Left cardiac atrium (tissue), 4 donors: ENCODE data around the gene CAVIN1. TPM values are rescaled to one million over a fixed set of nuclear protein-coding genes. Genes with fewer than 3 reads are reported as not detected.
"Not testable (repeated sequence)": the region's sequence is repeated elsewhere in the genome, so short reads cannot be mapped to it uniquely, and the experiment has no call there.

Experiments
- ATAC-seq, 2 donors: fragments of 200-7000 bp; cut with Tn5 transposase; one replicate each; pipeline ENCODE4 v1.9.1; 2020; ENCODE audit warnings: mild to moderate bottlenecking in 2 of 2, moderate library complexity in 2 of 2
- DNase-seq: peaks from one replicate; pipeline ENCODE4 v3.0.0-alpha.2; 2020
- intact Hi-C, 2 donors: fragments of 100-400 bp; cut with DNase I; formaldehyde crosslinking; loops; one replicate each; pipeline versions ENCODE4 v1.14.1 to v1.15.1; 2022 to 2023
- total RNA-seq, 2 donors: library from RNA; stranded (reverse); fragmentation: NEBNext Ultra II Directional; extraction: Animal tissue kit (Norgen Biotek cat#: 25700); gene quantifications; one replicate each; pipeline ENCODE4 v1.2.1, GENCODE V29; 2021
- donor health status: DM: no; HTN: yes; CAD: no.
- donor health status: DM: no; HTN: yes; CAD: no; lungs with severe emphysema.
- donor health status: DM: yes; HTN: yes; CAD: no.
- donor health status: Dilated cardiomyopathy.

Gene CAVIN1
- total RNA-seq, 2 donors from 2014 or later = 258 to 297 TPM

DNA sequence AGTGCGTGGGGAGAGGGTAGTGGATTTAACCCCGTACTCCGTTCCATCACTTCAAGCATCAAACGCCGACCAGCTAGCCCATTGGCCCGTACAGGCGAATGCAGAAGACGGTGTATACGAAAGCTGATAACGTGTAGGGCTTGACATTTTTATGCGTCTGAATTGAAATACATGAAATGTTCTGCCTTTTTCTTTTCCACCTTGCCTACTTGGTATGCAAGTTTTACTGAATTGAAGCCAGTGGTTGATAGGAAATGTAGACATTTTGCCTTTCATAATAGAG lies 34.0 kb downstream of the CAVIN1 start:
- intact Hi-C loops = loop anchor here in 1 of 2 donors (5.0 kb wide), 1 partner anchor 42 kb away; no protein-coding TSS in a partner anchor
- DNase-seq = no peak
- ATAC-seq = peak in 1 of 2 donors; percentile 57

- intact Hi-C loops = loop anchor here in 1 of 2 donors (5.0 kb wide), 1 partner anchor 41 kb away; no protein-coding TSS in a partner anchor
- DNase-seq (peak; percentile 100), ATAC-seq (peak; percentile 97 to 98)
Measured at GRCh38 chr17:42388381-42389134, 34.5 kb downstream of the CAVIN1 start, which contains the start of gene STAT3. STAT3 (minus strand) TSS chr17:42388442; CDS start chr17:42348516, 39,926 bp downstream.

- DNase-seq (peak; percentile 58), ATAC-seq (peak; percentile 10 to 38)
- intact Hi-C loops = loop anchor here in 1 of 2 donors (5.0 kb wide), 1 partner anchor 41 kb away; no protein-coding TSS in a partner anchor
Measured at GRCh38 chr17:42387661-42388380, 35.2 kb downstream of the CAVIN1 start.

DNA sequence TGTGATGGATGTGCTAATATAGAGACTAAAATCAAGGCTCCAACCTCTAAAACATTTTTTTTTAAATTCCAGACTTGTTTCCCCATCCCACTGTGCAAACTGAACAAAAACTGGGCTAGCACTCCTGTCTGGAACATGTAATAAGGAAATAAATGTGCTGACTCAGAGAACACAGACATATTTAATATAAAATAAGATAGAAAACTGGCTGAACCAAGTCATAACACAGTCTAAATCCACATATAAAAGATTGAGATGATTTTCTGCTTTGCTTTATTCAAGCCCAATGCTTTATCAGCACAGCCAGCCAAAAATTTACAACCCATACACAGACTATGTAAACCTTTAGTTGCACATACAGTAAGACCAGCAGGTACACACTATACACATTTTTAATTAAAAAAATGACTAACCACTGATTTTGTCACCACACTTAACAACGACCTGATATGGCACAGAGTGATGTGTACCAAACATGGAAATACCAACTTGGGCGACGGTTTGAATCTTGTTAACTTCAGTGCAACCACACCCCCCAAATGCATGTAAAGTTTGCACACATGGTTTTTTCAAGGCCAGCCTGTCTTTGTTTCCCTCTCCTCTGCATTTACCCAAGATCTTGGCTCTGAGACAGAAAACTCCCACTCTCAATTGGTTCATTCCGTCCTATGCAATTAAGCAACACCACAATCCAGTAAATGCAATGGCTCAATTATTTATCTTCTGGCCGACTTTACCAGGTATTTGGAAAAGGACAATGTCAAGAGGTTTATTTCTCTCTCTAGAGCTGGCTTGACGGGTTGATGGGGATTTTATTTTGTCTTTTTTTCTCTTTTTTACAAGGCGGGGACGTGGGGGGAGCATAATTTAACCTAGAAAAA lies 36.0 kb downstream of the CAVIN1 start:
- intact Hi-C loops = loop anchor here in 1 of 2 donors (5.0 kb wide), 1 partner anchor 40 kb away; no protein-coding TSS in a partner anchor
- DNase-seq = no peak
- ATAC-seq = no peak

DNA sequence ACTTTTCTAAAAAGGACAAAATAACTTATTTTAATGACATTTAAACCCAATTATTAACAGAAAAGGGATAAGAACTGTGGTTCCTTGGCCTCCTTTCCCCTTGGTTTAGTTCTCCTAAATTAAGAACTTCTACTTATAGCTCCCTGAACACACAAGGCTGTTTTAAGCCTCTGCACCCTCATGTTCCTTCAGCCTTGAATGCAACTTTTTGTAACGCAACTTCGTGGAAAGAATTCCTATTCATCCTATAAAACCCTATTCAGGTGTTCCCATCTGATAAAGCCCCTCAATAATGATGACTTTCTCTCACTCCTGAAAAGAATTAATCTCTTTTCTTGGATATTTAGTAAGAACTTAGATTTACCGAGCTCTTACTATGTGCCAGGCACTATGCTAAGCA lies 41.2 kb downstream of the CAVIN1 start:
- DNase-seq = no peak
- ATAC-seq = no peak
- intact Hi-C loops = no loop called here

DNA sequence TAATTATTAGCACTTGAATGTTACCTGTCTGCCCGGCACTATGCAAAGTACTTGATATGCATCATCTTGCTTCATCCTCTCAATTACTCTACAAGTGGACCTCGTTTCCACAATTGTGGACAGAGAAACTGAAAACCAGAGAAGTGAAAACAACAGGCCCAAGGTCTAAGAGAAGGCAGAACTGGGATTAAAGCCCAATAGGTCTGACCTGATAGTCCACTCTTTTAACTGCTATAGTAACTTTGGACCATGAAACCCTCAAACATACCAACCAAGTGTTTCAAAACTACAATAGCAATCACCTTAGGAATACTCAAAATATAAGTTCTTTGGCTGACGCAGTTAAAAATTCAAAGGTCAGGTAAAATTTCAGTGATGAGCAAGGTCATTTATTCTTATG lies 42.1 kb downstream of the CAVIN1 start:
- ATAC-seq (no peak), DNase-seq (no peak)
- intact Hi-C loops = no loop called here

DNA sequence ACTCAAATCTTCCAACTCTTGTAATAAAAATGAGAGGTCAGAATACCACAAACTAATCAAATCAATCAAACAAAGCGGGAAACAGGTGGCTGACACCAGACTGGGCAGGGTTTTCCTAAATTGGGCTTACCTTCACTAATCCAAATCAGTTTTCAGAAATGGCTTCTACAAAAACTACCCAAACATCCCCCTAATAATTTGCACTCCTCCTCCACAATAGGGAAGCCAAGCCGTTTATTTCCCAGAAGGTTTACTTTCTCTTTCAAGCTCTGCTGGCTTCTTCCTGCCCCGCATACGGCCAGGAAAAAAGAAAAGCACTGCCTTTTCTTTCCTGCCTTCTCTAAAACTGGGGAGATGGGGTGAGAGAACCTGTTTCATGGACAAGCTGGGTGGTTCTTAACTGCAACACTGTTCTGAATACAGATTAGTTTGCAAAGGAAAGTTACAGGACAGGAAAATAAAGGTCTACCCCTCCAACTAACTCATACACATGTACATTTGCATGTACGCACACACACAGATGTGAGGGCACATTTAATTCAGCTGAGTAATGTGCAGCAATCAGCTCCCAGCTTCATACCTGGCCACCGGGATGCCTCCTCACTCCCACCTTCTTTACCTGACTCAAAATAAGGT lies 44.0 kb downstream of the CAVIN1 start:
- no peak for DNase-seq
- intact Hi-C loops = no loop called here
- ATAC-seq = peak; percentile 23 to 56

- ATAC-seq = no peak
- intact Hi-C loops = no loop called here
- no peak for DNase-seq
Measured at GRCh38 chr17:42378359-42378958, 44.6 kb downstream of the CAVIN1 start.

DNA sequence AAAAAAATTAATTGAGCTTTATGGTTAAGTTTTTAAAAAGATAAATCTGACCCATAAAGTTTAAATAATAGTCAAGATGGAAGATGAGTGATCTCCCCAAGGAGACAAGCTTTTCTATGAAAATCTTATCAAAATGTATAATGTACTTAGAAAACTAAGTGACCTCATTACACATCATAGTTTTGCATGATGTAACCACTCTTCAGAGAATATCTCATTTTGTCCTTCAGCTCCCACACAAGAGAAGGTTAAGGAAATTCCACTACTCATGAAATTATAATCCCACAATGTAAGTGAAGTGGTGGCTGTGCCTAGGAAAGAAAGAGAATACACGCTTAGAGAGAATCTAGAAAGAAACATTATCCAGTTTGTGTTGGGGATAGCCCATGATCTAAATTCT lies 49.2 kb downstream of the CAVIN1 start:
- DNase-seq = no peak
- peak in 1 of 2 donors; percentile 11 for ATAC-seq
- intact Hi-C loops = no loop called here

- no peak for ATAC-seq
- intact Hi-C loops = no loop called here
- DNase-seq = no peak
Measured at GRCh38 chr17:42372142-42372541, 50.9 kb downstream of the CAVIN1 start.

- not testable (repeated sequence) for ATAC-seq
Measured at GRCh38 chr17:42368797-42369561, 54.1 kb downstream of the CAVIN1 start.

GRCh38 chr17:42368310-42368709 lies 54.7 kb downstream of the CAVIN1 start:
- DNase-seq, ATAC-seq, intact Hi-C loops: not testable (repeated sequence)

More at GRCh38 chr17:42368797-42369561, 54.1 kb downstream of the CAVIN1 start:
- intact Hi-C loops, DNase-seq: not testable (repeated sequence)

- ATAC-seq, intact Hi-C loops, DNase-seq: not testable (repeated sequence)
Measured at GRCh38 chr17:42366176-42367023, 56.7 kb downstream of the CAVIN1 start.

- DNase-seq = no peak
- peak in 1 of 2 donors; percentile 55 for ATAC-seq
- intact Hi-C loops = no loop called here
Measured at GRCh38 chr17:42365136-42365535, 57.9 kb downstream of the CAVIN1 start.

DNA sequence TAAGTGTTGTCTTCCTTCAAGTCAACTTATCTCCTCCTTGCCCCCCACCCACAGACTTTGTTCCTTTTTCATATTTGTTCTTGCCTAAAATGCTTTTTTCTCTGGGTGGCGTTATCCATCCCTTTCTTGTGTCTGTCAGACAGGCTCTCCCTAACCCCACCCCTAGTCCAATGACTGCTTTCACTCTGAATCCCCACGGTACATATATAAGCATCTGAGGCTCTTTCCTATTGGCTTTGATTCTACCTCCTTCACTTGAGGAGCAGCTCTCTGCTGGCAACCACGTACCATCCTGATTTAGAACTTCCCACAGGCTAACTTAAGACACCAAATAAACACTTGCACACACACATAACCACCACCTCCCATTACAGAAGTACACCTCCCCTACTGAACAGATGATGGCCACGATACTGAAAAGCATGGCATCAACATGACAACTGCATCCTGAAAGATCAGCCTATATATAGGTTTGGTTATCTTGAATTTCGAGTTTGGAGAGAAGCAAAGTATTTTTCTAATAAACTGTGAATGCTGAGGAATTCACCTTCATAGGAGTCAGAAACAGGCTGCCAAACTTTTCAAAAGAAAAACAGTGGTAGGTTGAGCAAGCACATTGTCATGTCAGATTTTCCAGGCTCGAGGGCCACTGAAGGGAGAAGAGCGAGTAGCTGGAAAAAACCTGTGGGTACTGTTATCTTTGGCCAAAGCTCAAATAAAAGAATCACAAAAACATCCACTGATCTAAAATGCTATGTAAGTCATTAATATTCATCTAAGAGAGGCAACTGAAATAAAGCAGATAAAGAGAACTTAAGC lies 59.1 kb downstream of the CAVIN1 start:
- intact Hi-C loops = no loop called here
- DNase-seq = peak; percentile 38
- ATAC-seq = peak in 1 of 2 donors; percentile 61

DNA sequence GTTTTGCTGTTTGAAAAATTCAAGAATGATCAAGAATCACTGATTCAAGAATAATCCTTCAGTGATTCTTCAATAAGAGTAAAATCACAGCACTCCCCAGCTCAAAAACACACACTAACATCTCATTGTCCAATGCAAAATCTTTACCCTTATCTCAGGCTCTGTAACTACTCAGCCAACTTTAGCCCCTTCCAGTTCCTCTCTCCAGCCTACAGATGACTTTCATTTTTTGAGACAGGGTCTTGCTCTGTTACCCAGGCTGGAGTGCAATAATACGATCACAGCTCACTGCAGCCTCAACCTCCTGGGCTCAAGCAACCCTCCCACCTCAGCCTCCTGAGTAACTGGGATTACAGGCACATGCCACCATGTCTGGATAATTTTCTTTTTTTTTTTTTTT lies 59.8 kb downstream of the CAVIN1 start:
- ATAC-seq (no peak), DNase-seq (no peak)
- intact Hi-C loops = no loop called here
